HL-60 (cell line): ENCODE results near the gene EVI5.
A peak's percentile ranks its signal among the peaks of the same experiment; 100 is the strongest.

ENCODE experiments used
- DNase-seq, 2 experiments: peaks; one replicate each; pipeline ENCODE4 v3.0.0-alpha.2; 2010 to 2020; ENCODE audit warnings: low read depth in 1 of 2, low spot score in 1 of 2
- H3K27ac ChIP-seq: fragments of 250-450 bp; sonication (Bioruptor Pico); replicated peaks from 2 replicates; pipeline ENCODE4 v1.5.1; 2020; ENCODE audit warnings: mild to moderate bottlenecking, moderate library complexity
- H3K27me3 ChIP-seq: fragments of 250-450 bp; sonication (Bioruptor Pico); 2 replicates; pipeline ENCODE4 v1.5.1; 2021; ENCODE audit warnings: mild to moderate bottlenecking, moderate library complexity; ENCODE audit not compliant: insufficient read depth, poor library complexity, severe bottlenecking
- H3K4me3 ChIP-seq: replicated peaks from 2 replicates; pipeline ENCODE4 v1.5.1; 2011; ENCODE audit warnings: mild to moderate bottlenecking, control low read depth, low read length; ENCODE audit not compliant: insufficient read depth
- CTCF ChIP-seq: IDR thresholded peaks from one replicate; pipeline ENCODE4 v1.5.1; 2011; ENCODE audit warnings: low read length, control low read depth, inconsistent platforms; ENCODE audit not compliant: insufficient read depth
- GABPA ChIP-seq: IDR thresholded peaks from 2 replicates; pipeline ENCODE4 v1.6.1; 2012; ENCODE audit warnings: low read depth
- POLR2AphosphoS5 ChIP-seq: IDR thresholded peaks from 2 replicates; pipeline ENCODE4 v1.6.1; 2012; ENCODE audit warnings: low read depth
- REST ChIP-seq: IDR thresholded peaks from 2 replicates; pipeline ENCODE4 v1.6.1; 2012; ENCODE audit warnings: low read depth; ENCODE audit not compliant: insufficient replicate concordance
- SPI1 ChIP-seq: IDR thresholded peaks from 2 replicates; pipeline ENCODE4 v1.6.1; 2012; ENCODE audit warnings: low read depth, mild to moderate bottlenecking, borderline replicate concordance

The EVI5 gene

GRCh38 chr1:92754719-92755050 is 30.2 kb downstream of the EVI5 start:
- TF ChIP-seq SPI1 = 0 out of 2 replicates have a peak, but pooled peaks have one; percentile 22
- TF ChIP-seq CTCF = no peak
- no peak for TF ChIP-seq GABPA
- H3K4me3 ChIP-seq = no peak overlapping the region
- no peak overlapping the region for H3K27ac ChIP-seq
- DNase-seq = no peak
- H3K27me3 ChIP-seq = no peaks in the 10 kb centered on the region

GRCh38 chr1:92754000-92754718 is 30.7 kb downstream of the EVI5 start:
- TF ChIP-seq SPI1 = no peak
- TF ChIP-seq POLR2AphosphoS5 = no peak
- no peak for TF ChIP-seq GABPA
- TF ChIP-seq REST = no peak
- no peak for TF ChIP-seq CTCF
- H3K27ac ChIP-seq = no peak overlapping the region
- H3K27me3 ChIP-seq = no peaks in the 10 kb centered on the region
- H3K4me3 ChIP-seq = no peak overlapping the region
- DNase-seq = no peak

- DNase-seq = no peak
- no peak for TF ChIP-seq GABPA
- TF ChIP-seq CTCF = no peak
- no peak for TF ChIP-seq POLR2AphosphoS5
- TF ChIP-seq SPI1 = no peak
- no peak for TF ChIP-seq REST
- Histone ChIP-seq H3K27me3 (no peaks in the 10 kb centered on the region), H3K27ac (no peak overlapping the region), H3K4me3 (no peak overlapping the region)
Observed at GRCh38 chr1:92752719-92753118, 32.2 kb downstream of the EVI5 start.

- Histone ChIP-seq H3K27ac (no peak overlapping the region), H3K4me3 (no peak overlapping the region), H3K27me3 (no peaks in the 10 kb centered on the region)
- peak; percentile 94 for TF ChIP-seq CTCF
- TF ChIP-seq SPI1 = no peak
- peak; percentile 38 to 71 for DNase-seq
Observed at GRCh38 chr1:92749024-92749634, 35.8 kb downstream of the EVI5 start.
